Measurements from ENCODE around the gene TMEM179.

TMEM179 gene

DNA sequence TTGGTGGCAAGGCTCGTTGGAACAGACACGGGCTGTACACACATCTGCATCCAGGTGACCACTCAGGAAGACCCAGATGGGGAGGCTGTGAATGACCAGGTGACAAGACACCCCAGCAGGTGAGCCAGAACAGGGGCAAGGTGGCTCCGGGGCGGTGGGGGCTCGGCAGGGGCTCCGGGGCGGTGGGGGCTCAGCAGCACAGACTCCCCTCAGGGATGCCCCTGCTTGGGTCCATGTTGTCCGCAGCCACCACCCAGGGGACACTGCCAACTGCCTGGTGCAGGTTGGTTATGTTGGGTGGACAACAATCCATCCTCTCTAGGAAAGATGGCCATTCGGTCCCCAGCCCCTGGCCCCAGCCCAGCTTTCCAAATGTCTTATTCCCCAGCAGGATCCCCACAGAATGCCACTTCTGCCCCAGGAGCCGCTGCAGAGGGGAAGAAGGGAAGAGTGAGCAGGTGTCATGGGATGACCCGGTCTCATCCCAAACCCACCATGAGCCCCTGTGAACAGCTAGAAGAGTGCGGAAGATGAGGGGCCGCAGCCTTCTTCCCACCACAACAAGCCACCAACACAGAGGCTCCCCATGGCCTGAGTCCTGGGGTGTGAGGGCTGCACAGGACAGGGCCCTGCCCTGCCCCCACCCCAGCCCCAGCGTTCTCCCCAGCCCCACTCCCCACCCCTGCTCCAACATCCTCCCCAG lies 56.4 kb downstream of the TMEM179 start:
- H3K27ac ChIP-seq (ENCODE audit: low read length): no peak overlapping the region
- no peak for TF ChIP-seq CTCF (IDR thresholded peaks at IDR 0.05; ENCODE audit: low read depth, low read length)
- TF ChIP-seq EZH2phosphoT487 (IDR thresholded peaks at IDR 0.05; ENCODE audit: low read depth): no peak

DNA sequence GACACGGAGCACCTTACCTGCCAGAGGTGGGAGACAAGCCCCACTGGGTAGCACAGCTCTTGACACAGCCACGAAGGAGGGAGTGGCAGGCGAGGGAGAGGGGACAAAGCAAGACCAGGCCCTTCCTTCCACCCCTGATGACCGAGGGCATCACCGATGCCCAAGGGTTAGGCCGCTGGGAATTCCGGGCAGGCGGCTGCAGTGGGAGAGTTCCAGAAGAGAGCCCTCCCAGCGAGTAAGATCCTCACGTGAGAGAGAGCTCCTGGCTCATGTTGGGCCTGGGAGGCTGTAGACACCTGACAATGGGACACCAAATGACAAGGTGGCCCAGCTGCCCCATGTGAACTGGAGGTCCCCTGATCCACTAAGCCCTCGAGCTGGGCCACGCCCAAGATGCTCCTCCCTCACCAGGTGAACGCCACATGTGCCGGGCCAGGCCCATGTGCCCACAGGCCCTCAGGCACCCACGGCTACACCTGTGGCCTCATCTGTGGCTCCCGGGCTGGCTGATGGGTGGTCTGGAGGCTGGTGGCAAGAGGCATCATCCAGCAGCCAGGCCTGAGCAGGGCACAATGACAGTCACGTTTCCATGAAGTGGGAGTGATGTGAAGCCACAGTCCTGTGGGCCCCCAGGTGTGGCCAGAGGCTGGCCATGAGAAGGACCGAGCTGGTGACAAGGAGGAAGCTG lies 57.1 kb downstream of the TMEM179 start:
- Histone ChIP-seq H4K20me1 (ENCODE audit: insufficient read depth, low read length) (no peaks in the 10 kb centered on the region), H3K9ac (ENCODE audit: low read length) (no peak overlapping the region), H3K36me3 (replicated peaks; ENCODE audit: low read depth, low read length) (no peaks in the 10 kb centered on the region), H3K27ac (ENCODE audit: low read length) (no peak overlapping the region), H3K4me1 (ENCODE audit: low read length) (no peaks in the 10 kb centered on the region), H3K4me3 (ENCODE audit: low read length) (no peak overlapping the region), H3K79me2 (ENCODE audit: low read length) (no peaks in the 10 kb centered on the region), H2AFZ (ENCODE audit: low read depth, low read length) (no peak overlapping the region), H3K4me2 (ENCODE audit: low read length) (no peak overlapping the region), H3K27me3 (ENCODE audit: low read depth, low read length) (peaks cover 27% of the 10 kb centered on the region), H3K9me3 (ENCODE audit: insufficient read depth, low read length) (no peaks in the 10 kb centered on the region)
- no peak for TF ChIP-seq EZH2phosphoT487 (IDR thresholded peaks at IDR 0.05; ENCODE audit: low read depth)

More for the DNA sequence above, 56.4 kb downstream of the TMEM179 start:
- Histone ChIP-seq H3K9ac (ENCODE audit: low read length) (no peak overlapping the region), H4K20me1 (ENCODE audit: insufficient read depth, low read length) (no peaks in the 10 kb centered on the region), H3K9me3 (ENCODE audit: insufficient read depth, low read length) (no peaks in the 10 kb centered on the region), H3K79me2 (ENCODE audit: low read length) (no peaks in the 10 kb centered on the region), H2AFZ (ENCODE audit: low read depth, low read length) (no peak overlapping the region), H3K36me3 (replicated peaks; ENCODE audit: low read depth, low read length) (no peaks in the 10 kb centered on the region), H3K4me3 (ENCODE audit: low read length) (no peak overlapping the region), H3K27me3 (ENCODE audit: low read depth, low read length) (peaks cover 21% of the 10 kb centered on the region), H3K4me2 (ENCODE audit: low read length) (no peak overlapping the region), H3K4me1 (ENCODE audit: low read length) (no peaks in the 10 kb centered on the region)

- Histone ChIP-seq H3K27ac (ENCODE audit: low read length) (no peak overlapping the region), H3K9ac (ENCODE audit: low read length) (no peak overlapping the region), H3K27me3 (ENCODE audit: low read depth, low read length) (peaks cover 31% of the 10 kb centered on the region), H3K36me3 (replicated peaks; ENCODE audit: low read depth, low read length) (no peaks in the 10 kb centered on the region), H3K4me1 (ENCODE audit: low read length) (no peaks in the 10 kb centered on the region), H2AFZ (ENCODE audit: low read depth, low read length) (no peak overlapping the region), H3K4me2 (ENCODE audit: low read length) (no peak overlapping the region), H3K9me3 (ENCODE audit: insufficient read depth, low read length) (no peaks in the 10 kb centered on the region), H3K79me2 (ENCODE audit: low read length) (no peaks in the 10 kb centered on the region), H4K20me1 (ENCODE audit: insufficient read depth, low read length) (no peaks in the 10 kb centered on the region), H3K4me3 (ENCODE audit: low read length) (no peak overlapping the region)
- TF ChIP-seq EZH2phosphoT487 (IDR thresholded peaks at IDR 0.05; ENCODE audit: low read depth) (no peak), CTCF (IDR thresholded peaks at IDR 0.05; ENCODE audit: low read depth, low read length) (no peak)
Observed at GRCh38 chr14:104546591-104547309, 57.8 kb downstream of the TMEM179 start.

- no peak overlapping the region for H3K9ac ChIP-seq (ENCODE audit: low read length)
- no peaks in the 10 kb centered on the region for H3K79me2 ChIP-seq (ENCODE audit: low read length)
- no peak overlapping the region for H3K4me3 ChIP-seq (ENCODE audit: low read length)
- no peaks in the 10 kb centered on the region for H4K20me1 ChIP-seq (ENCODE audit: insufficient read depth, low read length)
- no peaks in the 10 kb centered on the region for H3K4me1 ChIP-seq (ENCODE audit: low read length)
- no peak overlapping the region for H3K27ac ChIP-seq (ENCODE audit: low read length)
- peaks cover 34% of the 10 kb centered on the region for H3K27me3 ChIP-seq (ENCODE audit: low read depth, low read length)
- no peak overlapping the region for H3K4me2 ChIP-seq (ENCODE audit: low read length)
- no peak overlapping the region for H2AFZ ChIP-seq (ENCODE audit: low read depth, low read length)
- no peaks in the 10 kb centered on the region for H3K36me3 ChIP-seq (replicated peaks; ENCODE audit: low read depth, low read length)
- no peaks in the 10 kb centered on the region for H3K9me3 ChIP-seq (ENCODE audit: insufficient read depth, low read length)
- TF ChIP-seq CTCF (IDR thresholded peaks at IDR 0.05; ENCODE audit: low read depth, low read length) (no peak), EZH2phosphoT487 (IDR thresholded peaks at IDR 0.05; ENCODE audit: low read depth) (no peak)
Observed at GRCh38 chr14:104545942-104546501, 58.5 kb downstream of the TMEM179 start.
